Keratinocyte (primary cell): ENCODE measurements around the gene FANCB. TPM values are rescaled to one million over a fixed set of nuclear protein-coding genes. Genes with fewer than 3 reads are reported as not detected.

Source experiments
- DNase-seq: peaks from one replicate; pipeline ENCODE4 v3.0.0-alpha.2; 2011; ENCODE audit warnings: low read depth, missing footprints, low spot score
- FAIRE-seq: peaks from 2 replicates; lab custom pipeline; 2011; peaks lifted over from hg19 to GRCh38; lab: Jason Lieb, UNC
- H2AFZ ChIP-seq: 2 replicates; pipeline ENCODE4 v1.6.0; 2012; ENCODE audit warnings: low read length, control low read depth, inconsistent platforms; ENCODE audit not compliant: control insufficient read depth
- H3K27ac ChIP-seq: 2 replicates; pipeline ENCODE4 v1.5.1; 2011; ENCODE audit warnings: low read length; ENCODE audit not compliant: control insufficient read depth, insufficient read depth
- H3K27me3 ChIP-seq: 3 replicates; pipeline ENCODE4 v1.6.0; 2011; ENCODE audit warnings: low read length; ENCODE audit not compliant: control insufficient read depth, insufficient read depth; ENCODE audit errors: extremely low read depth
- H3K36me3 ChIP-seq, 2 experiments: 2 replicates in 1 of 2; 3 replicates in 1 of 2; pipeline ENCODE4 v1.5.1; 2011; ENCODE audit warnings: low read length in 2 of 2, mild to moderate bottlenecking in 1 of 2; ENCODE audit not compliant: control insufficient read depth in 2 of 2, insufficient read depth in 2 of 2; ENCODE audit errors: extremely low read depth in 1 of 2
- H3K4me1 ChIP-seq: 3 replicates; pipeline ENCODE4 v1.5.1; 2011; ENCODE audit warnings: low read length; ENCODE audit not compliant: control insufficient read depth, insufficient read depth; ENCODE audit errors: extremely low read depth
- H3K4me2 ChIP-seq: 3 replicates; pipeline ENCODE4 v1.6.0; 2011; ENCODE audit warnings: low read depth, low read length; ENCODE audit not compliant: control insufficient read depth, insufficient read depth; ENCODE audit errors: extremely low read depth
- H3K4me3 ChIP-seq, 3 experiments: fragments of 200-600 bp in 1 of 3; sonication (generic) in 1 of 3; 2 replicates in 2 of 3; 3 replicates in 1 of 3; pipeline ENCODE4 v1.5.1; 2011 to 2016; ENCODE audit warnings: low read length in 3 of 3, mild to moderate bottlenecking in 3 of 3, control low read depth in 2 of 3, inconsistent platforms in 1 of 3, low read depth in 1 of 3, mixed read lengths in 1 of 3, mixed run types in 1 of 3, moderate library complexity in 1 of 3; ENCODE audit not compliant: control insufficient read depth in 2 of 3, insufficient read depth in 2 of 3; ENCODE audit errors: extremely low read depth in 1 of 3
- H3K79me2 ChIP-seq: 2 replicates; pipeline ENCODE4 v1.6.0; 2012; ENCODE audit warnings: low read length; ENCODE audit not compliant: control insufficient read depth, insufficient read depth
- H3K9ac ChIP-seq: 3 replicates; pipeline ENCODE4 v1.6.0; 2011; ENCODE audit warnings: low read length; ENCODE audit not compliant: control insufficient read depth, insufficient read depth; ENCODE audit errors: extremely low read depth
- H3K9me1 ChIP-seq: 3 replicates; pipeline ENCODE4 v1.6.0; 2011; ENCODE audit warnings: low read length; ENCODE audit not compliant: control insufficient read depth, insufficient read depth; ENCODE audit errors: extremely low read depth
- H3K9me3 ChIP-seq: 2 replicates; pipeline ENCODE4 v1.5.1; 2012; ENCODE audit warnings: low read depth, low read length; ENCODE audit not compliant: control insufficient read depth
- H4K20me1 ChIP-seq: 3 replicates; pipeline ENCODE4 v1.6.0; 2011; ENCODE audit warnings: low read length; ENCODE audit not compliant: control insufficient read depth, insufficient read depth; ENCODE audit errors: extremely low read depth
- EZH2 ChIP-seq: IDR thresholded peaks from one replicate; pipeline ENCODE4 v1.6.1; 2012; ENCODE audit warnings: inconsistent platforms, mild to moderate bottlenecking, low read length, moderate library complexity
- dilution Hi-C: fragments of 300-500 bp; cut with MboI; formaldehyde crosslinking; loops from one replicate; pipeline ENCODE4 v1.7.0; 2020; ENCODE audit warnings: low sequenced_read_pairs; ENCODE audit not compliant: extremely low pct_ligation_motif_present
- polyA plus RNA-seq, 5 experiments: library from polyadenylated mRNA; depleted of rRNA in 3 of 5; stranded (reverse) in 3 of 5; stranded (forward) in 1 of 5; unstranded in 1 of 5; fragments of >200 nt; gene quantifications; 1 replicate in 1 of 5; 2 replicates in 3 of 5; 3 replicates in 1 of 5; pipeline versions ENCODE4 v1.2.1 to v1.2.3, GENCODE V29; 2011 to 2012; ENCODE audit warnings: missing spikeins in 2 of 5, low read depth in 1 of 5, low replicate concordance in 1 of 5
- TF ChIP-seq, protein P1 (sequence below), 3 experiments: IDR thresholded peaks in 1 of 3; conservative IDR thresholded peaks in 1 of 3; optimal IDR thresholded peaks in 1 of 3; 2 replicates in 2 of 3; 3 replicates in 1 of 3; pipeline versions ENCODE3 to v1.5.1; 2011; ENCODE audit warnings: low read length in 3 of 3, mild to moderate bottlenecking in 3 of 3, moderate library complexity in 2 of 3, control low read depth in 1 of 3, inconsistent platforms in 1 of 3; ENCODE audit not compliant: insufficient read depth in 2 of 3; ENCODE audit errors: extremely low read depth in 1 of 3

Gene FANCB
- polyA plus RNA-seq, 1 donor (not counting 4 experiments of a cell fraction or from before 2014, with no cell fraction given), result 3.9 TPM

DNA sequence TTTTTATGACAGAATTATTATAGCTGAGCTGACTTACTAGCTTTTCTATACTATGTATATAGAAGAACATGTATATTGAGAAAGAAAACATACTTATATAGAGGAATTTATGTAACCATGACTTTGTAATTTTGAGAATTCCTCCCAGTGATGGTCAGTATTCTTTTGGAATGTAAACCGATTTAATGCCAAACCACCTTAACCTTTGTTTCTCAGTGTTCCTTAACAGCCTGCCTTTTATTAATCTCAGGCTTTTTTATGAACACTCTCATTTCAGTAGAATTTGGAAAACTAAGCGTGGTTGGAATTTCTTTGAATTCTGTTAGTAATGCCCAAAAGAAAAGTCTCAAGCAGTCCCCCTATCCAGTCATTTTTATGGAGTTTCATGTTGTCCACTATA lies 47.3 kb upstream of the FANCB start:
- Histone ChIP-seq H3K9me1 (no peaks in the 10 kb centered on the region), H3K79me2 (no peaks in the 10 kb centered on the region), H3K27me3 (no peaks in the 10 kb centered on the region), H4K20me1 (no peaks in the 10 kb centered on the region), H3K27ac (no peak overlapping the region), H3K4me1 (peaks cover 17% of the 10 kb centered on the region), H3K4me3 (no peak overlapping the region), H3K36me3 (peaks cover 3 to 6% of the 10 kb centered on the region in 2 experiments), H3K9me3 (no peaks in the 10 kb centered on the region), H2AFZ (no peak overlapping the region), H3K9ac (no peak overlapping the region), H3K4me2 (no peak overlapping the region)
- no peak for FAIRE-seq
- TF ChIP-seq, protein P1, sequence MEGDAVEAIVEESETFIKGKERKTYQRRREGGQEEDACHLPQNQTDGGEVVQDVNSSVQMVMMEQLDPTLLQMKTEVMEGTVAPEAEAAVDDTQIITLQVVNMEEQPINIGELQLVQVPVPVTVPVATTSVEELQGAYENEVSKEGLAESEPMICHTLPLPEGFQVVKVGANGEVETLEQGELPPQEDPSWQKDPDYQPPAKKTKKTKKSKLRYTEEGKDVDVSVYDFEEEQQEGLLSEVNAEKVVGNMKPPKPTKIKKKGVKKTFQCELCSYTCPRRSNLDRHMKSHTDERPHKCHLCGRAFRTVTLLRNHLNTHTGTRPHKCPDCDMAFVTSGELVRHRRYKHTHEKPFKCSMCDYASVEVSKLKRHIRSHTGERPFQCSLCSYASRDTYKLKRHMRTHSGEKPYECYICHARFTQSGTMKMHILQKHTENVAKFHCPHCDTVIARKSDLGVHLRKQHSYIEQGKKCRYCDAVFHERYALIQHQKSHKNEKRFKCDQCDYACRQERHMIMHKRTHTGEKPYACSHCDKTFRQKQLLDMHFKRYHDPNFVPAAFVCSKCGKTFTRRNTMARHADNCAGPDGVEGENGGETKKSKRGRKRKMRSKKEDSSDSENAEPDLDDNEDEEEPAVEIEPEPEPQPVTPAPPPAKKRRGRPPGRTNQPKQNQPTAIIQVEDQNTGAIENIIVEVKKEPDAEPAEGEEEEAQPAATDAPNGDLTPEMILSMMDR (optimal IDR thresholded peaks at IDR 0.05 in 1 of 3, IDR thresholded peaks at IDR 0.05 in 1 of 3, conservative IDR thresholded peaks at IDR 0.05 in 1 of 3; ENCODE audit: extremely low read depth in 1 of 3, insufficient read depth in 2 of 3, low read length in 3 of 3), result no peak
- no peak for TF ChIP-seq EZH2
- dilution Hi-C loops, result no loop called here
- DNase-seq, result no peak

DNA sequence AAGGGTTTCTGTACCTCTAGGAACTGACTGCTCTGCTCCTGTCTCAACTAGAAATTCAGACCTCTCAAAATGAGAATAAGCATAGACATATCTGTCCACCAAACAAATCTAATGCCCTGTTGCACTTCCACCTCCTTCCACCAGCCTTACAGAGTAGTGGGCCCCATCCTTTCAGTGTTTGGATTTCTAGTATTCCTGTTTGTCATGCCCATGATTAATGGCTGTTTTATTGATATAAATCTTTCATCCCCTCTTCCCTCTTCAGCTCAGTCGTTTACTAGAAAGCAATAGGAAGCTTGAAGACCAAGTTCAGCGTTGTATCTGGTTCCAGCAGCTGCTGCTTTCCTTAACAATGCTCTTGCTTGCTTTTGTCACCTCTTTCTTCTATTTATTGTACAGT lies 46.5 kb upstream of the FANCB start:
- Histone ChIP-seq H3K9me3 (no peaks in the 10 kb centered on the region), H3K36me3 (peaks cover 3 to 6% of the 10 kb centered on the region in 2 experiments), H3K4me3 (no peak overlapping the region), H3K4me2 (no peak overlapping the region), H3K9me1 (no peaks in the 10 kb centered on the region), H4K20me1 (no peaks in the 10 kb centered on the region), H3K9ac (no peak overlapping the region), H3K27me3 (no peaks in the 10 kb centered on the region), H3K4me1 (peaks cover 17% of the 10 kb centered on the region), H2AFZ (no peak overlapping the region), H3K27ac (no peak overlapping the region), H3K79me2 (no peaks in the 10 kb centered on the region)
- DNase-seq (no peak), FAIRE-seq (no peak)
- dilution Hi-C loops, result no loop called here
- TF ChIP-seq EZH2, result no peak
- TF ChIP-seq, protein P1 (optimal IDR thresholded peaks at IDR 0.05 in 1 of 3, IDR thresholded peaks at IDR 0.05 in 1 of 3, conservative IDR thresholded peaks at IDR 0.05 in 1 of 3; ENCODE audit: extremely low read depth in 1 of 3, insufficient read depth in 2 of 3, low read length in 3 of 3), result no peak
